ENCODE measurements around the gene THOC1.
"Not testable (repeated sequence)": the region's sequence is repeated elsewhere in the genome, so short reads cannot be mapped to it uniquely, and the experiment has no call there.

THOC1 gene

GRCh38 chr18:267688-268552 is at the start of gene THOC1:
THOC1 (minus strand) TSS chr18:268047; CDS start chr18:268019, 28 bp downstream.
- peak; percentile 76 for DNase-seq

GRCh38 chr18:317618-318017 is 49.8 kb upstream of the THOC1 start:
- no peak for DNase-seq

- no peak for DNase-seq
Measured at GRCh38 chr18:316393-316792, 48.5 kb upstream of the THOC1 start.

- no peak for DNase-seq
Measured at GRCh38 chr18:313931-314330, 46.1 kb upstream of the THOC1 start.

- DNase-seq, result no peak
Measured at GRCh38 chr18:312415-312814, 44.6 kb upstream of the THOC1 start.

GRCh38 chr18:310042-310441 is 42.2 kb upstream of the THOC1 start:
- no peak for DNase-seq

GRCh38 chr18:308086-308485 is 40.2 kb upstream of the THOC1 start:
- not testable (repeated sequence) for DNase-seq

GRCh38 chr18:306608-307255 is 38.9 kb upstream of the THOC1 start:
- DNase-seq, result no peak

- no peak for DNase-seq
Measured at GRCh38 chr18:305003-305501, 37.2 kb upstream of the THOC1 start.

- DNase-seq, result no peak
Measured at GRCh38 chr18:303607-304006, 35.8 kb upstream of the THOC1 start.

GRCh38 chr18:303011-303410 is 35.2 kb upstream of the THOC1 start:
- no peak for DNase-seq

- no peak for DNase-seq
Measured at GRCh38 chr18:302097-302496, 34.2 kb upstream of the THOC1 start.

- no peak for DNase-seq
Measured at GRCh38 chr18:297936-298335, 30.1 kb upstream of the THOC1 start.

- DNase-seq, result no peak
Measured at GRCh38 chr18:295756-296490, 28.1 kb upstream of the THOC1 start.

- no peak for DNase-seq
Measured at GRCh38 chr18:294566-294965, 26.7 kb upstream of the THOC1 start.

GRCh38 chr18:293536-293935 is 25.7 kb upstream of the THOC1 start:
- no peak for DNase-seq

GRCh38 chr18:292271-292670 is 24.4 kb upstream of the THOC1 start:
- no peak for DNase-seq

GRCh38 chr18:289970-290369 is 22.1 kb upstream of the THOC1 start:
- not testable (repeated sequence) for DNase-seq

- DNase-seq, result no peak
Measured at GRCh38 chr18:289026-289425, 21.2 kb upstream of the THOC1 start.

- DNase-seq, result peak; percentile 2
Measured at GRCh38 chr18:286515-287310, 18.9 kb upstream of the THOC1 start.

GRCh38 chr18:285817-286216 is 18.0 kb upstream of the THOC1 start:
- no peak for DNase-seq

GRCh38 chr18:275486-275885 is 7.6 kb upstream of the THOC1 start:
- no peak for DNase-seq

GRCh38 chr18:274313-274712 is 6.5 kb upstream of the THOC1 start:
- DNase-seq, result no peak

All from NCI-H1694 treated with DMSO at 0.1 percent for 48 hours (cell line).